NCI-H2227 (cell line): ENCODE measurements around the gene NUP98.

Experiments used
- DNase-seq: peaks from one replicate; lab custom pipeline; 2025; ENCODE audit not compliant: unreplicated experiment; lab: John Stamatoyannopoulos, UW

The NUP98 gene

GRCh38 chr11:3738723-3739122 is 58.6 kb downstream of the NUP98 start:
- no peak for DNase-seq

GRCh38 chr11:3738241-3738640 is 59.1 kb downstream of the NUP98 start:
- no peak for DNase-seq

- no peak for DNase-seq
Measured at GRCh38 chr11:3737386-3737933, 59.9 kb downstream of the NUP98 start.

DNA sequence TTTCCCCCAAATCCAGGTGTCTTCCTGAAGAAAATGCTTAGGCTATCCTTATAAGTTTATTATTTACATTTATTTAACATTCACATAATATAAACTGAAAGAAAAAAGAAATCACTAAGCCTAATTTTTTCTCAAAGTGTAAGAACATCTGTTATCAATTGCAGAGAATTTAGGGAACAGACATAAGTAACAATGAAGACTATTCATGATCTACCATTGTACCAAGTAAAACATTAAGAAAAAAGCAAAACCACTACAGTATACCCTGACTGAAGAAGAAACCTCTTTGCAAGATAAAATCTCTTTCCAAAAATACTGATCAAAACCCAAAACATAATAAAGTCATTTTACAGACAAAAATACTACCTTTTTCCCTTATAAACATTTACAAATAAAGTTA is 60.5 kb downstream of the NUP98 start:
- no peak for DNase-seq

GRCh38 chr11:3735827-3736226 is 61.5 kb downstream of the NUP98 start:
- no peak for DNase-seq

- no peak for DNase-seq
Measured at GRCh38 chr11:3732671-3733436, 64.5 kb downstream of the NUP98 start.

- DNase-seq = no peak
Measured at GRCh38 chr11:3723014-3723708, 74.2 kb downstream of the NUP98 start.

- DNase-seq = no peak
Measured at GRCh38 chr11:3722100-3722499, 75.3 kb downstream of the NUP98 start.

DNA sequence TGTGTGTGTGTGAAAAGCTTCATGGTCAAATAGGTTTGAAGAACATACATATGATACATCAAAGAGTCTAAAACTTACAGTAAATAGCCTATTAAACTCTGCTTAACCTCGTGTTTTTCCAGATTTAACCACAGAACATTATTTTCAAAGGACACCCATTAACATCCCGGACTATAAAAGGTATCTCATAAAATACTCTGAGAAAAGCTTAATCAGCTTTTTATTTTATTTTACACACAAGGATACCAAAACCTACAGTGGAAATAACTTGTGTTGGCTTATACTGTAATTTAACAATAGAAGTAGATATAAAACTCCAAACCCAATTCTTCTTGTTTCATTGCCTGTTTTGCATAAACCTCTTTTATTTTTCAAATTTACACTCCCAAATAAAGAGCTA is 76.4 kb downstream of the NUP98 start:
- no peak for DNase-seq

GRCh38 chr11:3712274-3712673 is 85.1 kb downstream of the NUP98 start:
- no peak for DNase-seq

- no peak for DNase-seq
Measured at GRCh38 chr11:3710485-3711259, 86.7 kb downstream of the NUP98 start.

DNA sequence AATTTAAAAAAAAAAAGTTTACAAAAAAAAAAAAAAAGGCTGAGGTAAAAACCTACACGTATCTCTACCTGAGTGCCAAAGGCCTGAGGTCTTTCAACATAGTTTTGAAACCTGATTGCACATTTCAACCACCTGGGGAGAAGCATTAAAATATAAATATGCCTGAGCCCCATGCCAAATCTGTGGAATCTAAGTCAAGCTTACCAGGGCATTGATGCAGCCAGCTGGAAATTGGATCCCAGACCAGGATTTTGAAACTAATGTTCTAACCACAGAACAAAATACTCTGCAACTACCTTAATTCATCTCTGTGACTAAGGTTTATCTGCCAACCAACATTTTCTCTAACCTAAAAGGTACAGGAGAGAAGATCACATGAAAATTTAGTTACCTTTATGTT is 87.4 kb downstream of the NUP98 start:
- DNase-seq = no peak

GRCh38 chr11:3707176-3707575 is 90.2 kb downstream of the NUP98 start:
- no peak for DNase-seq

DNA sequence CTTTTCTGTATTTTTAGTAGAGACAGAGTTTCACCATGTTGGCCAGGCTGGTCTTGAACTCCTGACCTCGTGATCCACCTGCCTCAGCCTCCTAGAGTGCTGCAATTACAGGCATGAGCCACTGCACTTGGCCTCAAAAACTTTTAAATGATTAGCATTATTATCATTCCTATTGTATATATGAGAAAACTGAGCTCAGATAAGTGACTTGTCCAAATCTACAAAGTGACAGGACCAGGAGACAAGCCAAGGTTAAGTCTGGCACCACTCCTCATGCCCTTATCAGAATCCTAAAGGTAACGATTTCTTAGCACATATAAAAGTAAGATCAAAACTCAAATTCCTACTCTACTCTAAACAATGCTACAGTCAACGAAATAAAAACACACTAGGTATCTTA is 94.0 kb downstream of the NUP98 start:
- no peak for DNase-seq

DNA sequence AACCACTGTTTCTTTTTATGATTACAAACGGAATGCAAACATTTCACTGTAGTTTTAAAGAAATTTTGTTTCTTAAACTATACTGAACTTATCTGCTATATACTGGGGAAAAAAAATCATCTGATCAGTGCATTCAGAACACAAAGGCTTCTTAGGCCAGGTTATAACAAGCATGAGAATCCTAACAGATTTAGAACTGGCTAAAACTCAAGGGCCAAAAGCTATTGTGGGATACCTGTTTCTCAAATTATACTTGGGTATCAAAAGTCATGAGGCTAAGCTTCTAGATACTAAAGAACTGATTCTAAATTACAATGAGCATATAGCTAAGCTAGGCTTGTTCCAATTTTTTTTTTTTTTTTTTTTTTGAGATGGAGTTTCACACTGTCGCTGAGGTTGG is 96.4 kb downstream of the NUP98 start:
- DNase-seq = no peak

- no peak for DNase-seq
Measured at GRCh38 chr11:3700410-3700809, 96.9 kb downstream of the NUP98 start.

GRCh38 chr11:3686751-3687150 is 110.6 kb downstream of the NUP98 start:
- DNase-seq = no peak

DNA sequence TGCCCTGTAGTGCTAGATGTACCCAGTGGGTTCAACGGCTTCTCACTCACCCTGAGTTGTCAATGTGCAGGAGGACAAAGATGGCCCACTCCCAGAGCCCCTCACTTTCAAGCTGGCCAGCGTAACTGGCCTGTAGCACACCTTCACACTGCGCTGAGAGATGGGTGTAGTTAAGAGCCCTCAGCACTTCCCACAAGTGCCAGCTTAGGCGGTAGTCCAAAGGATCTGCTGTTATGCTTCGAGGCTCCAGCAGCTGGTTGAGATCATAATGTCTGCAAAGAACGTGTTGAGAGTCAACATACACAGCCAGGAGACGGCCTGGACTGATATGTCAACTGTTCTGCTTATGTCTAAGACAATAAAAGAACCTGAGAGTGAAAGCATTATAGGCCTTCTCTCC is 111.4 kb downstream of the NUP98 start:
- DNase-seq = no peak

DNA sequence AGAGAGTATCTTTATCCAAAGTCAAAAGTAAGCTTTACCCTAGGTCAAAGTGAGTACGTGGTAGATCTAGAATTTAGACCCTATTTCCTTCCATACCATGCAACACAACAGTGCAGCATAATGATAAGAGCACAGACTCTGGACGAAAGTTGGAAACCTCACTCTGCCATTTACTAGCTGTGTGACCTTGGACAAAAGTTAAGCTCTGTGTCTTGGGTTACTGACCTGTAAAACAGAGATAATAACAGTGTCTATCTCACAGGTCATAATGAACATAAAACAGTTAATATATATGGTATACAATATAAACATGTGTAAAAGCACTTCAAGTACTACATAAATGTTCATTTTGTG is 112.6 kb downstream of the NUP98 start:
- no peak for DNase-seq

- no peak for DNase-seq
Measured at GRCh38 chr11:3684129-3684818, 113.1 kb downstream of the NUP98 start.

GRCh38 chr11:3683039-3683438 is 114.3 kb downstream of the NUP98 start:
- DNase-seq = no peak
